VCaP (cell line): ENCODE measurements around the gene VPS35L.

Source experiments
- H3K27ac ChIP-seq: fragments of 450-650 bp; 2 replicates; pipeline ENCODE4 v1.5.1; 2017
- TF ChIP-seq, protein P1 (sequence below): fragments of 450-650 bp; conservative IDR thresholded peaks from 2 replicates; pipeline ENCODE4 v1.5.1; 2017; ENCODE audit warnings: mild to moderate bottlenecking, moderate library complexity

VPS35L gene

DNA sequence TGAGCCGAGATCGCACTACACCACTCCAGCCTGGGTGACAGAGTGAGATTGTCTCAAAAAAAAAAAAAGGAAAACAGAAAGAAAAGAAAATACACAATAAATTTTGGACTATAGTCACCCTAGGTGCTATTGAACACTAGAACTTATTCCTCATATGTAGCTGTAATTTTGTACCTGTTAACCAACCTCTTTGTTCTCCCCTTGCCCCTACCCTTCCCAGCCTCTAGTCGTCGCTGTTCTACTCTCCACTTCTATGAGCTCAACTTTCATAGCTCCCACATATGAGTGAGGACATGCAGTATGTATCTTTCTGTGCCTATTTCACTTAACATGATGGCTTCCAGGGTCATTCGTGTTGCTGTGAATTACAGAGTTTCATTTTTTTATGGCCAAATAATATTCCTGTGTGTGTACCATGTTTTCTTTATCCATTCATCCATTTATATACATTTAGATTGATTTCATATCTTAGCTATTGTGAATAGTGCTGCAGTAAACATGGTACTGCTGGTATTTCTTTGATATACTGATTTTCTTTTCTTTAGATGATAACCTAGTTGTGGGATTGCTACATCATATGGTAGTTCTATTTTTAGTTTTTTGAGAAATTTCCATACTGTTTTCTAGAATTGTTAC, 28.3 kb downstream of the VPS35L start:
- TF ChIP-seq, protein P1, sequence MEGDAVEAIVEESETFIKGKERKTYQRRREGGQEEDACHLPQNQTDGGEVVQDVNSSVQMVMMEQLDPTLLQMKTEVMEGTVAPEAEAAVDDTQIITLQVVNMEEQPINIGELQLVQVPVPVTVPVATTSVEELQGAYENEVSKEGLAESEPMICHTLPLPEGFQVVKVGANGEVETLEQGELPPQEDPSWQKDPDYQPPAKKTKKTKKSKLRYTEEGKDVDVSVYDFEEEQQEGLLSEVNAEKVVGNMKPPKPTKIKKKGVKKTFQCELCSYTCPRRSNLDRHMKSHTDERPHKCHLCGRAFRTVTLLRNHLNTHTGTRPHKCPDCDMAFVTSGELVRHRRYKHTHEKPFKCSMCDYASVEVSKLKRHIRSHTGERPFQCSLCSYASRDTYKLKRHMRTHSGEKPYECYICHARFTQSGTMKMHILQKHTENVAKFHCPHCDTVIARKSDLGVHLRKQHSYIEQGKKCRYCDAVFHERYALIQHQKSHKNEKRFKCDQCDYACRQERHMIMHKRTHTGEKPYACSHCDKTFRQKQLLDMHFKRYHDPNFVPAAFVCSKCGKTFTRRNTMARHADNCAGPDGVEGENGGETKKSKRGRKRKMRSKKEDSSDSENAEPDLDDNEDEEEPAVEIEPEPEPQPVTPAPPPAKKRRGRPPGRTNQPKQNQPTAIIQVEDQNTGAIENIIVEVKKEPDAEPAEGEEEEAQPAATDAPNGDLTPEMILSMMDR, result 0 out of 2 replicates have a peak, but pooled peaks have one; percentile 22
- H3K27ac ChIP-seq, result no peak overlapping the region

DNA sequence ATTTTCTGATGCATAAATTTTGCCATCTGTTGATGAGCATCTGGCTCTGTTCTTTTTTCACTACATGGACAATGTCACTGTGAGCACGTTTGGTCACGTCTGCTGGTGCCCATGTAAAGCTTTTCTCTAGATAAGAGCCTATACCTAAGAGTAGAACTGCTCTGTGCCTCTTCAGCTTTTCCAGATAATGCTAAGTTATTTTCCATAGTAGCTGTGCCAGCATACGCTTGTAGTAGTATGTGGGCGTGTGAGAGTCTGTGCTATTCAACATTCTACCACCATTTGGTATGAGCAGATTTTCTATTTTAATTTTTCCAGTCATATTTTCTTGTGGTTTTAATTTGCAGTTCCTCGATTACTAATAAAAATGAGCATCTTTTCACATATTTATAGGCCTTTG, 33.2 kb downstream of the VPS35L start:
- TF ChIP-seq, protein P1, result no peak

DNA sequence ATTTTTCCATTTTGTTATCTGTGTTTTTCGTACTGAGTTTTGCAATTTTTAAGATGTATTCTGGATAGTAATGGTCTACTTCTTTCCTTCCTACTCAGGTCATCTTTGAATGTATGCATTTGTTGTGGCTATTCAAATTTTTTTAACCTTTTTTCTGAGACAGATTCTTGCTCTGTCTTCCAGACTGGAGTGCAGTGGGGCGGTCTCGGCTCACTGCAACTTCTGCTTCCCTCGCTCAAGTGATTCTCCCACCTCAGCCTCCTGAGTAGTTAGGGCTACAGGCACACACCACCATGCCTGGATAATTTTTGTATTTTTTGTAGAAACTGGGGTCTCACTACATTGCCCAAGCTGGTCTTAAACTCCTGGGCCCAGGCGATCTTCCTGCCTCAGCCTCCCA, 33.6 kb downstream of the VPS35L start:
- TF ChIP-seq, protein P1, result no peak
- H3K27ac ChIP-seq, result no peak overlapping the region

More for the DNA sequence above, 33.2 kb downstream of the VPS35L start:
- H3K27ac ChIP-seq, result no peak overlapping the region

DNA sequence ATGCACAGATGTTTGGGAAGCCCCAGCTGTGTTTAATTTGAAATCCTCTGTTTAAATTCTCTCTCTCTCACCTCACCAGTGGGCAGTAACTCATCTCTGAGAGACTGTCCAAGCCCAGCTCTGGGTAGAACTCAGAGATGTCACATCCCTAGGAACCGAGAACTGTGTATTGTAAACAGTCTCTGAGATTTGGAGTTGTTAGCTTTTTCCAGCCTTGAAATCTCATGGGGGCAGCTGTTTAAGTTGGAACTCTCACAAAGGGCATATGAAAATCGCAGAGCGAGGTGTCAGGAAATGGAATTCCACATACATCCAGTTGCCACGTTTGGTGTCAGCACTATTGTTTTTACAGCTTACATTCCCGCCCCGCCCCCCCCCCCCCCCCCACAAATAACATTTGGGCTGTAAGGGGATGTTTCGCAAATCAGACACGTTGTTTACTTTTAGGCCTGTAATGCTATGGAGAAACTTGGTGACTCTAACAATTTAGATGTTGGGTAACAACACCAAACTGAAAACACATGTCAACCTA, 34.3 kb downstream of the VPS35L start:
- H3K27ac ChIP-seq, result no peak overlapping the region
- TF ChIP-seq, protein P1, result no peak

DNA sequence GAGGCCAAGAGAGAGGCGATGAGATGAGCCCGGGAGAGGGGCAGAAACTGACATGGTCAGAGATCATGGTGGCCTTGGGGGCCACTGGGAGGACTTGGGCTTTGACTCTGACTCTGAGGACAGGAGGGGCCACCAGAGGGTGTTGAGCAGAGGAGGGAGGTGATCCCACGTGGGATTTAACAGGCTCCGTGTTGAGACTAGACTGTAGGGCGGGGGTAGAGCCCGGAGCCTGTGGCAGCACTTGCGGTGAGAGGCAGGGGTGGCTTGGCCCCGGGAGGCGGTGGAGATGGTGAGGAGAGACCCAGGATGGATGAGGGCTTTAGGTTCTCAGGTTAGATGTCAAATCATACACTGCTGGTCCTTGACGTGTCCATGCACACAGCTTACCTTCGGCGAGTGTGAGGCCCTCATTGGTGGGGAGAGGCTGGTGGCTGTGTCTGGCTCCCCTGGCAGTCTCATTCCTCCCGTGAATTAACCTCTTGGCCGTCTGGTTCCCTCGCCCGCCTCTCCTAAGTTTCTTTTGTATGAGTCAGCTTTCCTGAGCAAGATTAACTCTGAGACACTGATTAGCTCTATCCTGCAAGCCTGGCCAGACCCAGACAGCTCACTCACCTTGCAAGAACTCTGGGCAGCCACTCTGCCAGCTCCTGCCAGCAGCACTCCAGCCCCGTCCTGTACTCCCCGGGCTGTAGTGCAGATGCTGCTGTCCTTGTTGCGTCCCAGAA, 39.7 kb downstream of the VPS35L start:
- TF ChIP-seq, protein P1, result no peak

DNA sequence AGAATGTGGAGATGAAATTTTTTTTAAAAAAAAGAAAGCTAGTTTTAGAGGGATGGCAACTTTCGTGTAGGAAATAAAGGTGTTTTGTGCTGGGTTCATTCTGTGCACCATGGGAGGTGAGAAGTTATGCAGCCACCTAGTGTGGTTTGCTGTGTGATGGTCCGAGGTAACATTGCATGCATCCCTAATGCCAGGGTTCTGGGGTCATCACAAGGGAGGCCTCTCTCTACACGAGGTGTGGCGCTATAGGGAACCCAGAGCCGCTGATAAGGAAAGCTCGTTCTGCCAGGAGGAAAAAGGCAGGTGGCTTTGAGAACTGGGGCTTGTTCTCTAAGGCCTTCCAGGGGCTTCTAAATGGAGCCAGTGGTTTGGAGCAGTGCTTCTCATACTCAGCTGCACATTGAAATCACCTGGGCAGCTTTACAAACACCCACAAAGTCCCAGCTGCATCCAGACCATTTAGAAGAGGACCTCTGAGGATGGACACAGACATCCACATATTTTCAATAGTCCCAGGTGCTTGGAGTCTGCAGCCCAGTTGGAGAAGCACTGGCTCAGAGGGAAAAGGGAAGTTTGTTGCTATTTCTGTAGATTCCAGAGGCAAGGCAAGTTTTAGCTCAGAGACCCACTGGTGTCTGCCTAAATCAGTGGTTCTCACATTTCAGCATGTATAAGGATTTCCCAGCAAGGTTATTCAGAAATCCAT, 43.5 kb downstream of the VPS35L start:
- TF ChIP-seq, protein P1, result no peak
- no peak overlapping the region for H3K27ac ChIP-seq

More for the DNA sequence above, 39.7 kb downstream of the VPS35L start:
- H3K27ac ChIP-seq, result no peak overlapping the region
